ENCODE data around the gene GPR4. TPM values are rescaled to one million over a fixed set of nuclear protein-coding genes. Genes with fewer than 3 reads are reported as not detected.

Gene GPR4
- total RNA-seq, 1 experiment from 2014 or later, result not detected

GRCh38 chr19:45560686-45561085 lies 41.3 kb downstream of the GPR4 start:
- no peaks in the 10 kb centered on the region for H3K27me3 Mint-ChIP-seq (ENCODE audit: insufficient read depth, unreplicated experiment)
- intact Hi-C loops (cut with micrococcal nuclease), result no loop called here
- POLR2A ChIA-PET, result no interaction called here
- no peaks in the 10 kb centered on the region for H3K4me1 Mint-ChIP-seq (ENCODE audit: insufficient read depth, unreplicated experiment)
- TF ChIP-seq, protein P1, sequence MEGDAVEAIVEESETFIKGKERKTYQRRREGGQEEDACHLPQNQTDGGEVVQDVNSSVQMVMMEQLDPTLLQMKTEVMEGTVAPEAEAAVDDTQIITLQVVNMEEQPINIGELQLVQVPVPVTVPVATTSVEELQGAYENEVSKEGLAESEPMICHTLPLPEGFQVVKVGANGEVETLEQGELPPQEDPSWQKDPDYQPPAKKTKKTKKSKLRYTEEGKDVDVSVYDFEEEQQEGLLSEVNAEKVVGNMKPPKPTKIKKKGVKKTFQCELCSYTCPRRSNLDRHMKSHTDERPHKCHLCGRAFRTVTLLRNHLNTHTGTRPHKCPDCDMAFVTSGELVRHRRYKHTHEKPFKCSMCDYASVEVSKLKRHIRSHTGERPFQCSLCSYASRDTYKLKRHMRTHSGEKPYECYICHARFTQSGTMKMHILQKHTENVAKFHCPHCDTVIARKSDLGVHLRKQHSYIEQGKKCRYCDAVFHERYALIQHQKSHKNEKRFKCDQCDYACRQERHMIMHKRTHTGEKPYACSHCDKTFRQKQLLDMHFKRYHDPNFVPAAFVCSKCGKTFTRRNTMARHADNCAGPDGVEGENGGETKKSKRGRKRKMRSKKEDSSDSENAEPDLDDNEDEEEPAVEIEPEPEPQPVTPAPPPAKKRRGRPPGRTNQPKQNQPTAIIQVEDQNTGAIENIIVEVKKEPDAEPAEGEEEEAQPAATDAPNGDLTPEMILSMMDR (IDR thresholded peaks at IDR 0.05; ENCODE audit: unreplicated experiment), result no peak
- no peak for DNase-seq (ENCODE audit: unreplicated experiment)
- H3K36me3 Mint-ChIP-seq (ENCODE audit: insufficient read depth, unreplicated experiment), result peaks cover 8% of the 10 kb centered on the region
- no peak overlapping the region for H3K27ac Mint-ChIP-seq (ENCODE audit: low read depth, unreplicated experiment)
- no TSS peak for BruUV-seq (replicated peaks)
- CTCF ChIA-PET, result interaction anchor here (0.6 to 1.5 kb wide), 4 partner anchors 9 to 565 kb away, joined by 3 to 6 read pairs (median 4); no protein-coding TSS in a partner anchor
- no peaks in the 10 kb centered on the region for H3K9me3 Mint-ChIP-seq (ENCODE audit: unreplicated experiment)
- H3K4me3 Mint-ChIP-seq (ENCODE audit: unreplicated experiment), result no peak overlapping the region

- H3K27ac Mint-ChIP-seq (ENCODE audit: low read depth, unreplicated experiment), result no peak overlapping the region
- CTCF ChIA-PET, result interaction anchor here (0.6 to 1.5 kb wide), 4 partner anchors 9 to 565 kb away, joined by 3 to 6 read pairs (median 4); no protein-coding TSS in a partner anchor
- no peaks in the 10 kb centered on the region for H3K9me3 Mint-ChIP-seq (ENCODE audit: unreplicated experiment)
- peaks cover 8% of the 10 kb centered on the region for H3K36me3 Mint-ChIP-seq (ENCODE audit: insufficient read depth, unreplicated experiment)
- intact Hi-C loops (cut with micrococcal nuclease), result no loop called here
- no peaks in the 10 kb centered on the region for H3K4me1 Mint-ChIP-seq (ENCODE audit: insufficient read depth, unreplicated experiment)
- no peaks in the 10 kb centered on the region for H3K27me3 Mint-ChIP-seq (ENCODE audit: insufficient read depth, unreplicated experiment)
- no peak overlapping the region for H3K4me3 Mint-ChIP-seq (ENCODE audit: unreplicated experiment)
- POLR2A ChIA-PET, result no interaction called here
- TF ChIP-seq, protein P1 (IDR thresholded peaks at IDR 0.05; ENCODE audit: unreplicated experiment), result no peak
- no peak for DNase-seq (ENCODE audit: unreplicated experiment)
- BruUV-seq (replicated peaks), result no TSS peak
These were observed 42.0 kb downstream of the GPR4 start for GRCh38 chr19:45560038-45560437.

- ChIA-PET POLR2A (interaction anchor here (0.7 to 1.7 kb wide), 5 partner anchors 13 to 83 kb away, joined by 3 to 7 read pairs (median 3); no protein-coding TSS in a partner anchor), CTCF (interaction anchor here (0.5 to 1.8 kb wide), 14 partner anchors 9 to 1754 kb away, joined by 3 to 14 read pairs (median 5); partner anchors contain the start of gene OPA3)
- DNase-seq (ENCODE audit: unreplicated experiment), result peak; percentile 85
- Mint-ChIP-seq H3K4me1 (ENCODE audit: insufficient read depth, unreplicated experiment) (no peaks in the 10 kb centered on the region), H3K4me3 (ENCODE audit: unreplicated experiment) (no peak overlapping the region), H3K9me3 (ENCODE audit: unreplicated experiment) (no peaks in the 10 kb centered on the region), H3K36me3 (ENCODE audit: insufficient read depth, unreplicated experiment) (peaks cover 8% of the 10 kb centered on the region), H3K27ac (ENCODE audit: low read depth, unreplicated experiment) (no peak overlapping the region), H3K27me3 (ENCODE audit: insufficient read depth, unreplicated experiment) (no peaks in the 10 kb centered on the region)
- intact Hi-C loops (cut with micrococcal nuclease), result loop anchor here (1.0 kb wide), 2 partner anchors 35 to 65 kb away; no protein-coding TSS in a partner anchor
- TF ChIP-seq, protein P1 (IDR thresholded peaks at IDR 0.05; ENCODE audit: unreplicated experiment), result peak; percentile 64
- no TSS peak for BruUV-seq (replicated peaks)
These were observed 43.6 kb downstream of the GPR4 start for GRCh38 chr19:45558399-45558878.

- H3K9me3 Mint-ChIP-seq (ENCODE audit: unreplicated experiment), result no peaks in the 10 kb centered on the region
- H3K27ac Mint-ChIP-seq (ENCODE audit: low read depth, unreplicated experiment), result no peak overlapping the region
- ChIA-PET CTCF (interaction anchor here (1.4 kb wide), 1 partner anchor 86 kb away, joined by 6 read pairs; no protein-coding TSS in a partner anchor), POLR2A (no interaction called here)
- H3K4me1 Mint-ChIP-seq (ENCODE audit: insufficient read depth, unreplicated experiment), result peaks cover 2% of the 10 kb centered on the region
- TF ChIP-seq, protein P1 (IDR thresholded peaks at IDR 0.05; ENCODE audit: unreplicated experiment), result no peak
- H3K4me3 Mint-ChIP-seq (ENCODE audit: unreplicated experiment), result no peak overlapping the region
- peaks cover 8% of the 10 kb centered on the region for H3K36me3 Mint-ChIP-seq (ENCODE audit: insufficient read depth, unreplicated experiment)
- DNase-seq (ENCODE audit: unreplicated experiment), result no peak
- no peaks in the 10 kb centered on the region for H3K27me3 Mint-ChIP-seq (ENCODE audit: insufficient read depth, unreplicated experiment)
- no TSS peak for BruUV-seq (replicated peaks)
- intact Hi-C loops (cut with micrococcal nuclease), result no loop called here
These were observed 45.2 kb downstream of the GPR4 start for GRCh38 chr19:45556835-45557234.

Measured in MCF 10A (cell line).